ENCODE data around the gene ITGAX. TPM values are rescaled to one million over a fixed set of nuclear protein-coding genes. Genes with fewer than 3 reads are reported as not detected.
A peak's percentile ranks its signal among the peaks of the same experiment; 100 is the strongest.
"Not testable (repeated sequence)": the region's sequence is repeated elsewhere in the genome, so short reads cannot be mapped to it uniquely, and the experiment has no call there.

ITGAX gene
- total RNA-seq, 5 donors from 2014 or later (not counting 1 experiment from before 2014, with no cell fraction given): 1.4 to 4.3 (median 3.9) TPM

- no peak overlapping the region for H3K27ac ChIP-seq (ENCODE audit: low read length)
- ChIA-PET POLR2A (no interaction called here), CTCF (no interaction called here)
- Mint-ChIP-seq H3K9me3 (no peaks in the 10 kb centered on the region), H3K27me3 (peaks cover 4 to 6% of the 10 kb centered on the region in 2 donors), H3K4me3 (no peak overlapping the region), H3K36me3 (no peaks in the 10 kb centered on the region), H3K27ac (no peak overlapping the region), H3K4me1 (peaks cover 0 to 30% (median 9%) of the 10 kb centered on the region in 3 donors)
- WGBS (ENCODE audit: insufficient coverage): no CpG with 5 or more reads among the region's 11 CpGs
- no peak overlapping the region for H3K4me3 ChIP-seq (ENCODE audit: control insufficient read depth in 1 of 2, extremely low read depth in 1 of 2, low read length in 1 of 2)
- H3K27me3 ChIP-seq (replicated peaks in 1 of 2; ENCODE audit: control insufficient read depth in 2 of 2, extremely low read depth in 1 of 2, insufficient read depth in 2 of 2, low read length in 1 of 2): peaks cover 0 to 8% of the 10 kb centered on the region in 2 experiments
- peaks cover 0 to 54% of the 10 kb centered on the region in 2 experiments for H3K4me1 ChIP-seq (ENCODE audit: control insufficient read depth in 1 of 2, extremely low read depth in 1 of 2, insufficient read depth in 2 of 2, low read length in 2 of 2)
- H3K9me3 ChIP-seq: no peaks in the 10 kb centered on the region
- DNase-seq (no peak), ATAC-seq (replicated peaks in 1 of 4) (no peak)
- no peaks in the 10 kb centered on the region for H3K36me3 ChIP-seq (ENCODE audit: control insufficient read depth in 2 of 2, extremely low read depth in 1 of 2, insufficient read depth in 1 of 2, low read length in 1 of 2)
Observed at GRCh38 chr16:31416371-31416770, 61.4 kb downstream of the ITGAX start.

- H3K36me3 ChIP-seq (ENCODE audit: control insufficient read depth in 2 of 2, extremely low read depth in 1 of 2, insufficient read depth in 1 of 2, low read length in 1 of 2); H3K4me3 ChIP-seq (ENCODE audit: control insufficient read depth in 1 of 2, extremely low read depth in 1 of 2, low read length in 1 of 2); POLR2A ChIA-PET; H3K27ac Mint-ChIP-seq; DNase-seq; H3K4me3 Mint-ChIP-seq; CTCF ChIA-PET; H3K9me3 ChIP-seq; H3K27ac ChIP-seq (ENCODE audit: low read length); H3K9me3 Mint-ChIP-seq; H3K27me3 Mint-ChIP-seq; H3K27me3 ChIP-seq (replicated peaks in 1 of 2; ENCODE audit: control insufficient read depth in 2 of 2, extremely low read depth in 1 of 2, insufficient read depth in 2 of 2, low read length in 1 of 2); H3K36me3 Mint-ChIP-seq; ATAC-seq (replicated peaks in 1 of 4): not testable (repeated sequence)
- peaks cover 0 to 61% of the 10 kb centered on the region in 2 experiments for H3K4me1 ChIP-seq (ENCODE audit: control insufficient read depth in 1 of 2, extremely low read depth in 1 of 2, insufficient read depth in 2 of 2, low read length in 2 of 2)
- peaks cover 0 to 36% (median 14%) of the 10 kb centered on the region in 3 donors for H3K4me1 Mint-ChIP-seq
- WGBS (ENCODE audit: insufficient coverage): no CpG with 5 or more reads among the region's 2 CpGs
Observed at GRCh38 chr16:31417036-31417435, 62.1 kb downstream of the ITGAX start.

DNA sequence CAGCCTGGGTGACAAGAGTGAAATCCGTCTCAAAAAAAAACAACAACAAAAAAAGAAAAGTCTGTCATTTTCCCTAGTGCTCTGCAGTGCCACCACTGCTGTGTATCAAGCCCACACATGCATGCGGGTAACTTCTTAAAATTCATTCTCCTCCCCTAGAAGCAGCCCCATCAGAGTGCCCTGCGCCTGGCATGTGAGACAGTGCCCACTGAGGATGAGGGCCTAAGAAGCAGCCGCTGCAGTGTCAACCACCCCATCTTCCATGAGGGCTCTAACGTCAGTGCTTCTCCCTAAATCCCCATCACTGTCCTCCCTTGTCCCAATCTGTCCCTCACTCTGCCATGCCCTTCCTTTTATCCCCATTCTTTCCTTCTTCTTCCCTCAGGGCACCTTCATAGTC is 62.9 kb downstream of the ITGAX start:
- no peak for DNase-seq
- H3K27ac ChIP-seq (ENCODE audit: low read length): no peak overlapping the region
- Mint-ChIP-seq H3K9me3 (no peaks in the 10 kb centered on the region), H3K4me3 (no peak overlapping the region), H3K4me1 (peaks cover 0 to 40% (median 18%) of the 10 kb centered on the region in 3 donors), H3K27me3 (peaks cover 4 to 6% of the 10 kb centered on the region in 2 donors), H3K27ac (no peak overlapping the region), H3K36me3 (no peaks in the 10 kb centered on the region)
- no peak overlapping the region for H3K4me3 ChIP-seq (ENCODE audit: control insufficient read depth in 1 of 2, extremely low read depth in 1 of 2, low read length in 1 of 2)
- WGBS (ENCODE audit: insufficient coverage): 98% methylated on average over 5 of the region's 5 CpGs
- H3K36me3 ChIP-seq (ENCODE audit: control insufficient read depth in 2 of 2, extremely low read depth in 1 of 2, insufficient read depth in 1 of 2, low read length in 1 of 2): no peaks in the 10 kb centered on the region
- ChIA-PET POLR2A (no interaction called here), CTCF (no interaction called here)
- H3K9me3 ChIP-seq: no peaks in the 10 kb centered on the region
- H3K4me1 ChIP-seq (ENCODE audit: control insufficient read depth in 1 of 2, extremely low read depth in 1 of 2, insufficient read depth in 2 of 2, low read length in 2 of 2): peaks cover 0 to 69% of the 10 kb centered on the region in 2 experiments
- ATAC-seq (replicated peaks in 1 of 4): no peak
- peaks cover 0 to 7% of the 10 kb centered on the region in 2 experiments for H3K27me3 ChIP-seq (replicated peaks in 1 of 2; ENCODE audit: control insufficient read depth in 2 of 2, extremely low read depth in 1 of 2, insufficient read depth in 2 of 2, low read length in 1 of 2)

DNA sequence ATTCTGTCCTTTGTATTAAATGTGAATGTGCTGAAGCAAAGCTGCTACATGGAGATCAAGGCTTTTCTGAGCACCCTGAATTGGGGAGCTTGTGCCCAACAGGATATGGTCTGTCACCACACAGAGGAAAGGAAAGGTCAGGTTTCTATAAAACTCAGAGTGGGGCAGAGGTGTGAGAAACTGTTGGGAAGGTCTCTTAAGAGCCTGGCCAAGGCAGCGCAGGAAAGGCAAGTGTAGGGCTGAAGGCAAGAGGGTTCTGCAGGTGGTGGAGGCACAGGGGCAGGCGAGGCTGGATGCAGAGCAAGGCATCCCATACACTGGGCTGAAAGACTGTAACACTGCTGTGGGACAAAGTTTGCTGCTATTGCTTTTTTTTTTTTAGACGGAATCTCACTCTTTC is 65.1 kb downstream of the ITGAX start:
- POLR2A ChIA-PET: interaction anchor here in 1 of 2 donors (0.7 kb wide), 1 partner anchor 9 kb away, joined by 3 read pairs; no protein-coding TSS in a partner anchor
- Mint-ChIP-seq H3K4me3 (no peak overlapping the region), H3K4me1 (peaks cover 0 to 36% (median 15%) of the 10 kb centered on the region in 3 donors), H3K27ac (no peak overlapping the region), H3K36me3 (no peaks in the 10 kb centered on the region), H3K27me3 (peaks cover 6% of the 10 kb centered on the region in 2 donors), H3K9me3 (no peaks in the 10 kb centered on the region)
- H3K27ac ChIP-seq (ENCODE audit: low read length): no peak overlapping the region
- ATAC-seq (replicated peaks in 1 of 4): peak in 1 of 4 experiments; percentile 17
- no peak overlapping the region for H3K4me3 ChIP-seq (ENCODE audit: control insufficient read depth in 1 of 2, extremely low read depth in 1 of 2, low read length in 1 of 2)
- CTCF ChIA-PET: no interaction called here
- H3K9me3 ChIP-seq: no peaks in the 10 kb centered on the region
- H3K27me3 ChIP-seq (replicated peaks in 1 of 2; ENCODE audit: control insufficient read depth in 2 of 2, extremely low read depth in 1 of 2, insufficient read depth in 2 of 2, low read length in 1 of 2): peaks cover 0 to 2% of the 10 kb centered on the region in 2 experiments
- peak in 1 of 35 experiments; percentile 11 for DNase-seq
- peaks cover 0 to 64% of the 10 kb centered on the region in 2 experiments for H3K4me1 ChIP-seq (ENCODE audit: control insufficient read depth in 1 of 2, extremely low read depth in 1 of 2, insufficient read depth in 2 of 2, low read length in 2 of 2)
- WGBS (ENCODE audit: insufficient coverage): 50% methylated on average over 2 of the region's 3 CpGs
- H3K36me3 ChIP-seq (ENCODE audit: control insufficient read depth in 2 of 2, extremely low read depth in 1 of 2, insufficient read depth in 1 of 2, low read length in 1 of 2): no peaks in the 10 kb centered on the region

DNA sequence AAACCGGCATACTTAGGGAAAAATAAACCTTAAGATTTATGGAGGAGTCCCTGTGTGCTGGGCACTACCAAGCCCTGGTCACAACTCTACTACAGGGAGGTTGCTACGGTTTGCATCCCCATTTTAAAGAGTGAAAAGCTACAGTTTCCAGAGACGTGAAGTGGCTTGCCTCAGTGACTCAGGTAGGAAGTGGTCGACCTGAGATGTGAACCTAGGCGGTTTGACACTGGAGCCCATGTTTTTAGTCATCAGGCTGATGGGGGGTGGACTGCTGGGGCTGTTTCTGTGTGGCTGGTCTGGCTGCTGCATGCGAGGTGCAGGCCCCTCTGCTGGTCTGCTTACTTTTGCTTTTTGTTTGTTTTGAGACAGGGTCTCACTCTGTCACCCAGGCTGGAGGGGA is 66.6 kb downstream of the ITGAX start:
- H3K36me3 ChIP-seq (ENCODE audit: control insufficient read depth in 2 of 2, extremely low read depth in 1 of 2, insufficient read depth in 1 of 2, low read length in 1 of 2): no peaks in the 10 kb centered on the region
- CTCF ChIA-PET: no interaction called here

GRCh38 chr16:31423241-31423640 is 68.3 kb downstream of the ITGAX start:
- no peaks in the 10 kb centered on the region for H3K36me3 ChIP-seq (ENCODE audit: control insufficient read depth in 2 of 2, extremely low read depth in 1 of 2, insufficient read depth in 1 of 2, low read length in 1 of 2)
- Mint-ChIP-seq H3K27me3 (peaks cover 3 to 7% of the 10 kb centered on the region in 2 donors), H3K36me3 (no peaks in the 10 kb centered on the region), H3K4me3 (no peak overlapping the region), H3K4me1 (peaks cover 0 to 20% (median 18%) of the 10 kb centered on the region in 3 donors), H3K27ac (no peak overlapping the region), H3K9me3 (no peaks in the 10 kb centered on the region)
- no peak overlapping the region for H3K27ac ChIP-seq (ENCODE audit: low read length)
- ATAC-seq (replicated peaks in 1 of 4): no peak
- ChIA-PET CTCF (no interaction called here), POLR2A (no interaction called here)
- no peak for DNase-seq
- 43% methylated on average over 1 of the region's 3 CpGs for WGBS (ENCODE audit: insufficient coverage)
- H3K9me3 ChIP-seq: no peaks in the 10 kb centered on the region
- peaks cover 0 to 59% of the 10 kb centered on the region in 2 experiments for H3K4me1 ChIP-seq (ENCODE audit: control insufficient read depth in 1 of 2, extremely low read depth in 1 of 2, insufficient read depth in 2 of 2, low read length in 2 of 2)
- H3K4me3 ChIP-seq (ENCODE audit: control insufficient read depth in 1 of 2, extremely low read depth in 1 of 2, low read length in 1 of 2): no peak overlapping the region
- peaks cover 0 to 2% of the 10 kb centered on the region in 2 experiments for H3K27me3 ChIP-seq (replicated peaks in 1 of 2; ENCODE audit: control insufficient read depth in 2 of 2, extremely low read depth in 1 of 2, insufficient read depth in 2 of 2, low read length in 1 of 2)

More for the DNA sequence above, 66.6 kb downstream of the ITGAX start:
- H3K27me3 ChIP-seq (replicated peaks in 1 of 2; ENCODE audit: control insufficient read depth in 2 of 2, extremely low read depth in 1 of 2, insufficient read depth in 2 of 2, low read length in 1 of 2): peaks cover 0 to 2% of the 10 kb centered on the region in 2 experiments
- peak in 24 of 35 experiments; percentile 10 to 65 (median 27) for DNase-seq
- Mint-ChIP-seq H3K27ac (peak overlapping the region in 1 of 2 donors; percentile 23), H3K27me3 (peaks cover 6 to 8% of the 10 kb centered on the region in 2 donors), H3K36me3 (no peaks in the 10 kb centered on the region), H3K4me3 (no peak overlapping the region), H3K9me3 (no peaks in the 10 kb centered on the region), H3K4me1 (peaks cover 0 to 24% (median 18%) of the 10 kb centered on the region in 3 donors)
- ATAC-seq (replicated peaks in 1 of 4): peak; percentile 57 to 93 (median 69)
- H3K4me3 ChIP-seq (ENCODE audit: control insufficient read depth in 1 of 2, extremely low read depth in 1 of 2, low read length in 1 of 2): no peak overlapping the region
- WGBS (ENCODE audit: insufficient coverage): 35% methylated on average over 3 of the region's 6 CpGs
- H3K27ac ChIP-seq (ENCODE audit: low read length): no peak overlapping the region
- H3K9me3 ChIP-seq: no peaks in the 10 kb centered on the region
- POLR2A ChIA-PET: no interaction called here
- H3K4me1 ChIP-seq (ENCODE audit: control insufficient read depth in 1 of 2, extremely low read depth in 1 of 2, insufficient read depth in 2 of 2, low read length in 2 of 2): peaks cover 0 to 49% of the 10 kb centered on the region in 2 experiments

Measured in T-cell (primary cell).